ENCODE data around the gene PADI3.

GRCh38 chr1:17248781-17249180 lies at the start of gene PADI3:
- TF ChIP-seq POLR2A (IDR thresholded peaks at IDR 0.05; ENCODE audit: low read depth, low read length) (no peak), CTCF (conservative IDR thresholded peaks at IDR 0.05; ENCODE audit: low read depth, low read length) (no peak)
